Epithelial cell of esophagus (primary cell): ENCODE measurements around the gene ZC3H7B.

ENCODE experiments used
- DNase-seq: peaks from one replicate; pipeline ENCODE4 v3.0.0; 2010; ENCODE audit warnings: low read depth
- H3K4me3 ChIP-seq: 2 replicates; pipeline ENCODE4 v1.5.1; 2011; ENCODE audit warnings: mild to moderate bottlenecking, low read length, control low read depth
- TF ChIP-seq, protein P1 (sequence below): IDR thresholded peaks from 2 replicates; pipeline ENCODE4 v1.5.1; 2011; ENCODE audit warnings: low read depth, mild to moderate bottlenecking, low read length, control low read depth, inconsistent platforms; ENCODE audit not compliant: insufficient read depth; ENCODE audit errors: missing control alignments

ZC3H7B gene

DNA sequence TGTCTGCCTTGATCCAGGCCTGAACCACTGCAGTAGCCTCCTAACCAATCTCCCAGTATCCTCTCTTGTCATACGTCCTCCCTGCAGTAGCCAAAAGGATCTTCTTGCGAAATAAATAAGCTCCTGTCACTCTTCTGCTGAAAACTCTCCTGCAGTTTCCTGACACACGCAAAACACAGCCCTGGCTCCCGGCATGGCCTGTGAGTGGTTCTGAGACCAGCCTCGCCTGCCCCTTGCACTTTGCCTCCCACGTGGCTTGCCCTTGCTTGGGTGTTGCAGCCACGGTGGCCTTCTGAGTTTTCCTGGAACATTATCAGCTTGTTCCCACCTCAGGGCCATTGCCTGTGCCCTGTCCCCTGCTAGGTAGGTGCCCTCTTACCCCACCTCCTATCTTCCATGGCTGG is 7.2 kb downstream of the ZC3H7B start:
- H3K4me3 ChIP-seq: no peak overlapping the region
- TF ChIP-seq, protein P1, sequence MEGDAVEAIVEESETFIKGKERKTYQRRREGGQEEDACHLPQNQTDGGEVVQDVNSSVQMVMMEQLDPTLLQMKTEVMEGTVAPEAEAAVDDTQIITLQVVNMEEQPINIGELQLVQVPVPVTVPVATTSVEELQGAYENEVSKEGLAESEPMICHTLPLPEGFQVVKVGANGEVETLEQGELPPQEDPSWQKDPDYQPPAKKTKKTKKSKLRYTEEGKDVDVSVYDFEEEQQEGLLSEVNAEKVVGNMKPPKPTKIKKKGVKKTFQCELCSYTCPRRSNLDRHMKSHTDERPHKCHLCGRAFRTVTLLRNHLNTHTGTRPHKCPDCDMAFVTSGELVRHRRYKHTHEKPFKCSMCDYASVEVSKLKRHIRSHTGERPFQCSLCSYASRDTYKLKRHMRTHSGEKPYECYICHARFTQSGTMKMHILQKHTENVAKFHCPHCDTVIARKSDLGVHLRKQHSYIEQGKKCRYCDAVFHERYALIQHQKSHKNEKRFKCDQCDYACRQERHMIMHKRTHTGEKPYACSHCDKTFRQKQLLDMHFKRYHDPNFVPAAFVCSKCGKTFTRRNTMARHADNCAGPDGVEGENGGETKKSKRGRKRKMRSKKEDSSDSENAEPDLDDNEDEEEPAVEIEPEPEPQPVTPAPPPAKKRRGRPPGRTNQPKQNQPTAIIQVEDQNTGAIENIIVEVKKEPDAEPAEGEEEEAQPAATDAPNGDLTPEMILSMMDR: no peak
- no peak for DNase-seq

DNA sequence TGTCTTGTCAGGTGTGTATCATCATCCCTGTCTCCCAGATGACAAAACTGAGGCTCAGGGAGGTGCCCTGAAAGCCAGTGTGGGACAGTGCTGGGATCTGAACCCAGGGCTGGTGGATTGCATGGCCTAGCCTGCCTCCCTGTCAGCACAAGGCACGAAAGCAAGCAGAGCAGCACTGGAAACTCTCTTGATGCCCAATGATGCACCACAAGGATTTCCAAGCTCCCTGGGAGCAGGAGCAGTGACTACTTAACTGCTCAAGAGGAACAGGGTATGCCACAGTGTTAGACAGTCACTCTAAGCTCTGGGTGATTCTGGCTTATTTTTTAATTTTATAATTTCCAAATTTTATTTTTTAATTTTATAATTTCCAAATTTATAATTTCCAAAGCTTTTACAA is 9.0 kb downstream of the ZC3H7B start:
- TF ChIP-seq, protein P1: no peak
- H3K4me3 ChIP-seq: no peak overlapping the region

DNA sequence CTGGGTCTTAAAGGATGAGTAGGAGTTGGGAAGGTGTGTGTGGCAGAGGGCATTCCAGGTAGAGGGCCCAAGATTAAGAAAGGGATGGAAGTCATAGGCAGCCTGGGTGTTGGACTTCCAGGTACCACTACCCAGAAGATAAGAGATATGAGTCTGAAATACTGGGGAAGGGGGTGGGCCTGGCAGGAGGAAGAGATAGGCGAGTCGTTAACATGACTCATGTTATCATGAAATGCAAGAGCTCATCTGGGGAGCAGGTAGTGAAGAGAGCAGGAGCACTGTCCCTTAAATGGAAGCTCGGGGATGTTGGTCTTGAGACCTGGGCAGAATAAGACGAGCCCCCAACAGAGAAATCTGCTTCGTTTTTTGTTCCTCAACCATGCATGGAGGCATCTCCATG is 10.2 kb downstream of the ZC3H7B start:
- TF ChIP-seq, protein P1: no peak
- no peak overlapping the region for H3K4me3 ChIP-seq
- no peak for DNase-seq

More for the DNA sequence above, 9.0 kb downstream of the ZC3H7B start:
- DNase-seq: no peak

DNA sequence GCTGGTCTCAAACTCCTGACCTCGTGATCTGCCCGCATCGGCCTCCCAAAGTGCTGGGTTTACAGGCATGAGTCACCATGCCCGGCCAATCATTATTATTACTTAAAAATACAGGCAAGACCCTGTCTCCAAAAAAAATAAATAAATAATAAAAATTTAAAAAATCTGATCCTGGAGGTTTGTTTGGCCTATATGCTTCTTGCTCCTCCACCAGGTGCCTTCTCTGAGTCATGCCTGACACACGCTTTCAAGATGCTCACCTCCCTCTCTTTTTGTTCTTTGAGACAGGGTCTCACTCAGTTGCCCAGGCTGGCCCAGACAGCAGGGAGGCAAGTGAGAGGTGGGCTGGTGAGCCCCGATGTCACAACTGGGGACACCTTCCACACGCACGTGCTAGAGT is 13.5 kb downstream of the ZC3H7B start:
- H3K4me3 ChIP-seq: no peak overlapping the region
- peak; percentile 39 for DNase-seq
- TF ChIP-seq, protein P1: no peak

DNA sequence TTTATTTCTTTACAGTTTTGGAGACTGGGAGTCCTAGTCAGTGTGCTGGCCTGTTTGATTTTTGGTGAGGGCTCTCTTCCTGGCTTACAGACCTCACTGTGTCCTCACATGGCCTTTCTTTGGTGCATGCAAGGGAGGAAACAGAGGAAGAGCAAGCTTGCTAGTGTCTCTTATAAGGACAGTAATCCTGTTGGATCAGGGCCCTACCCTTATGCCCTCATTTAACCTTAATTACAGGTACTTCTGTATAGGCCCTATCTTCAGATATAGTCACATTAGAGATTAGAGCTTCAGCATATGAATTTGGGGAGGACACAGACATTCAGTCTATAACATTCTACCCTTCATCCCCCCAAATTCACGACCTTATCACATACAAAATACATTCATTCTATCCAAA is 14.3 kb downstream of the ZC3H7B start:
- DNase-seq: no peak
- no peak overlapping the region for H3K4me3 ChIP-seq
- TF ChIP-seq, protein P1: no peak

DNA sequence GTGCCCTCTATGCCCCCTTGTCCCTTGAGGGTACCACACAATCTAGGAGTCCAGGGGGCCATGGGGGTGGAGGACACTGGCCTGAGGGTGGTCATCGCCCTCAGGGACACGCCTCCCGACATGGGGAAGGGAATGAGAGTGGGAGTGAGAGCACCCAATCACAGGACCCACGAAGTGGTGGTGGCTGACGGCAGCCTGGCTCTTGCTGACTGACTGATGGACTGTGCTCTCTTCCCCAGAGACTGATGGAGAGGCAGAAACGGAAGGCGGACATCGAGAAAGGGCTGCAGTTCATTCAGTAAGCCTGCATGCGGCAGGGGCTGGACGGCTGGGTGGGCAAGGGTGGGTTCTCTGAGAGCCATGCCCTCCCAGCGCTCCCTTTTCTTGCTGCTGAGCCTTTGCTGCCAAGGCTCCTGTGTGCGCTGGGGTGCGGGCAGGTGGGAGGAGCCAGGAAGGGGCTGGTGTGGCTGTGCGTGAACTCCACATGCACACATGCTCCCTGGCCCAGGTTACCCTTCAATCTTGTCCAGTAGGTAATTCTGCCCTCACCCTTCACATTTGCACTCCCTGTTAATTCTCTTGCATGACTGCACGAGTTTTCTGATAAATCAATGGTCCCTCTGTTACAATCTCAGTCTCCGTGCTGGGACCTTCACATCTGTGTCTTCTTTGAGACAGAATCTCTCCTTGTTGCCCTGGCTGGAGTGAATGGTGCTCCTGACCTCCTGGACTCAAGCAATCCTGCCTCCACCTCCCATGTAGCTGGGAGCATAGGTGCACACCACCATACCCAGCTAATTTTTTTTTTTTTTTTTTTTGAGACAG is 19.3 kb downstream of the ZC3H7B start:
- TF ChIP-seq, protein P1: no peak
- no peak overlapping the region for H3K4me3 ChIP-seq
- no peak for DNase-seq

DNA sequence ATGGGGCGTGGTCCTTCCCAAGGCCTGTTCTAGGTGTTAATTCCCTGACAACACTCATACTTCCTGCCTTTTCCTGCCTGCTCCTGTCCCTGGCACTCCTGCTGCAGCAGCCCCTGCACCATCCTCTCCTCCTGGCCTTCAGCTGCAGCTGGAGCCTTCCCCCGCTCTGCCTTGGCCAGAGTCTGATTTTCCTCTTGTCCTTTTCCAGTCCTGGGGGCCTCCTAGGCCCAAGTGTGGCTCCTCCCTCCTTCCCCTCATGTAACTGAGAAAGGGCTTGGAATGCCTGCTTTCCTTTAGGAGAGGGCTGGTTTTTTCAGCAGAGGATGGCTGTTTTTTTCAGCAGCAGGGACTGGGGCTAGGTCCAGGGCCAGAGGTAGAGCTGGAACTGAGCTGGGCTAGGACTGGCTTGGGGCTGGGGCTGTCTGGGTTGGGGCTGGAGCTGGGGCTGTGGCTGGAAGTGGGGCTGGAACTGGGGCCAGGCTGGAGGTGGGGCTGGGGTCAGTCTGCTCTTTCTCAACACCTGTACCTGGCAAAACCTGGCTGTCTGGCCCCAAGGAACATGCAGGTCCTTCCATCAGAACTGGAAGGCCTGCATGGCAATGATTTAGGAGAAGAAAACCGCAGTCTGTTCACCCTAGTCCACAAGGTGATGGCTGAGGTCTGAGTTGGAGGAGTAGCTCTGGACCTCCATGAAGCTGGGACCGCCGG is 23.6 kb downstream of the ZC3H7B start:
- H3K4me3 ChIP-seq: no peak overlapping the region
- peak; percentile 20 for DNase-seq
- TF ChIP-seq, protein P1: no peak
